Measurements from ENCODE around the gene EME2.

EME2 gene

DNA sequence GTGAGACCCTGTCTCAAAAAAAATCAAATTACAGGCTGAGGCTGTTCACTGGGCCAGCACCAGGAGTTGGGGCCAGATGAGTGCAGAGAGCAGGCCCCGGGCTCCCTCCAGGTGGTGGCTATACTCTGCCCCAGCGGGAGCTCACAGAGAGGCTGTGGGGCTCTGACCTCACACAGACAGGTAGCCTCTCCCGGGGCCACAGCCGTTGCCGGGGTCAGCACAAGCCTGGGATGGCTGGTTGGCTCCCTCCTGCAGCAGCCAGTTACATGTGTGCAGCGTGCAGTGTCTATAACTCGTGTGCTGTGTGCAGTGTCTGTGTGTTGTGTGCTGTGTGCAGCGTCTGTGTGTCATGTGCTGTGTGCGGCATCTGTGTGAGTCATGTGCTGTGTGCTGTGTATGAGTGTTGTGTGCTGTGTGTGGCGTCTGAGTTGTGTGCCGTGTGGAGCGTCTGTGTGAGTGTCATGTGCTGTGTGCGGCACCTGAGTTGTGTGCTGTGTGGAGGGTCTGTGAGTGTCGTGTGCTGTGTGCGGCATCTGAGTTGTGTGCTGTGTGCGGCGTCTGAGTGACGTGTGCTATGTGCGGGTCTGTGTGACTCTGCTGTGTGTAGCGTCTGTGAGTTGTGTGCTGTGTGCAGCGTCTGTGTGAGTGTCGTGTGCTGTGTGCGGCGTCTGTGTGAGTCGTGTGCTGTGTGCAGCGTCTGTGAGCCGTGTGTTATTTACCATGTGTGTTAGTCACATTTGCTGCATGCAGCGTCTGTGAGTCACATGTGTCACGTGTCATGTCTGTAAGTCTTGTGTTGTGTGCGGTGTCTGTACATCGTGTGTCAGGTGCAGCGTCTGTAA lies 45.7 kb upstream of the EME2 start:
- no peak overlapping the region for H2BK5ac ChIP-seq (ENCODE audit: low read depth, low read length, poor library complexity, severe bottlenecking)
- 98% methylated on average over 32 of the region's 32 CpGs for WGBS
- no peak overlapping the region for H3K14ac ChIP-seq (ENCODE audit: low read length in 2 of 2)
- H2AK5ac ChIP-seq (ENCODE audit: low read length, severe bottlenecking), result no peak overlapping the region
- no peaks in the 10 kb centered on the region for H3K27me3 ChIP-seq (ENCODE audit: control insufficient read depth in 1 of 2, insufficient read depth in 1 of 2, low read length in 2 of 2)
- no peak overlapping the region for H4K8ac ChIP-seq (ENCODE audit: low read length)
- no peak for DNase-seq
- no peak overlapping the region for H2BK15ac ChIP-seq (ENCODE audit: low read depth, poor library complexity, severe bottlenecking)
- no peak overlapping the region for H2BK12ac ChIP-seq (ENCODE audit: low read length in 2 of 2)
- no peak overlapping the region for H3K9ac ChIP-seq (ENCODE audit: low read length)
- peaks cover 46% of the 10 kb centered on the region for H3K79me1 ChIP-seq (replicated peaks; ENCODE audit: low read length, poor library complexity, severe bottlenecking)
- peaks cover 9% of the 10 kb centered on the region for H3K4me1 ChIP-seq (ENCODE audit: control insufficient read depth, insufficient read depth, low read depth, low read length)
- no peak overlapping the region for H4K91ac ChIP-seq (ENCODE audit: low read length)
- H3K23ac ChIP-seq (ENCODE audit: low read length in 2 of 2), result no peak overlapping the region
- no peak overlapping the region for H3K4ac ChIP-seq (ENCODE audit: low read depth in 1 of 2, low read length in 2 of 2)
- H3K4me2 ChIP-seq (ENCODE audit: low read length, poor library complexity, severe bottlenecking), result no peak overlapping the region
- H3K36me3 ChIP-seq (ENCODE audit: control insufficient read depth in 1 of 2, insufficient read depth in 2 of 2, low read depth in 1 of 2, low read length in 2 of 2), result peaks cover 49 to 61% of the 10 kb centered on the region in 2 experiments
- no peak overlapping the region for H2BK120ac ChIP-seq (ENCODE audit: low read depth, low read length)
- no peak overlapping the region for H2AFZ ChIP-seq (ENCODE audit: low read depth, low read length)
- no peak overlapping the region for H3K27ac ChIP-seq (ENCODE audit: low read length, poor library complexity, severe bottlenecking)
- no peaks in the 10 kb centered on the region for H3K9me3 ChIP-seq (ENCODE audit: control insufficient read depth, low read length)
- peak overlapping the region in 1 of 2 experiments; percentile 17 for H3K4me3 ChIP-seq (ENCODE audit: insufficient read depth in 1 of 2, low read depth in 1 of 2, low read length in 2 of 2)
- H3K18ac ChIP-seq (ENCODE audit: low read depth in 1 of 2, low read length in 2 of 2), result no peak overlapping the region

DNA sequence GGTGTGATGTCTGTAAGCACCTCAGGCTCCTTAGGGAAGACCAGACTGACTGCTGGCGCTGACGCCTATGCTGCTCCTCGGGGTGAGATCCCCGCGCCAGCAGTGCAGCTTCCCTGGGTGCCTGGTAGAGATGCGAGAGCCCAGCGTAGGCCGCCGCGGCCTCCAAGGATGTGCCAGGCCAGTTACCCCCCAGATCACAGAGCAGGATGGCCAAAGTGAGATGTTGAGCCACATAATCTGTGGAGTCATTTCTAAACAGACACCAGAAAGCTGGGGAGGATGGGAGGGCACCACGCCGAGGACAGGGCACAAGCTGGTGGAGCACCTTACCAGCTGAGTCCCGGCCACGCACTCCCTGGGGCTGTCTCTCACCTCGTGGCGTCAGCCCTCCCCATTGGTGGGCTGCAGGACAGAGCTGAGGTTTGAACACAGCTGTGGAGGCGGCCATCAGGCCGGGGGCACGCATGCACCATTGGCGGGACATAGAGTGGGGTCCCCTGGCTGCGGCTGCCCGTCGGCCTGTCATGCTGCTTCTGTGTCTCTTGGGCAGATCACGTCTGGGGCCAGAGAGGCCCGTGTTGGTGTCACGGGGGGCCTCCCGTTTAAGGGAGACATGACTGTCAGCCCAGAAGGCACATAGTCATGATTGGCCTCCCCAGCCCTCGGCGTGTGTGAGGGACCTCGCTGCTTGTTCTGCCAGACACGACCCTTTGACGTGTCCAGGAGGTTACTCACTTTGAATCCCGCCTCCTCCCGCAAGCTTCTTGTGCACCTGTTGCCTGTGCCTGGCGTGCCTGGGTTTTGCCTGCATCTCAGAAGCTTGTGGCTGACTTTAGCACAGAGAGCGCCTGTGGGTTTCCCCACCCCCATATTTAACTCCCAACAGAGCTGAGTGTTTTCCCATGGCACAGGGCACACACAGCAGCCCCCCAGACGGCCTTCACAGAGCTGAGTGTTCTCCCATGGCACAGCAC lies 44.7 kb upstream of the EME2 start:
- Histone ChIP-seq H2BK15ac (ENCODE audit: low read depth, poor library complexity, severe bottlenecking) (no peak overlapping the region), H3K18ac (ENCODE audit: low read depth in 1 of 2, low read length in 2 of 2) (no peak overlapping the region), H3K9me3 (ENCODE audit: control insufficient read depth, low read length) (no peaks in the 10 kb centered on the region), H4K8ac (ENCODE audit: low read length) (no peak overlapping the region), H3K4me1 (ENCODE audit: control insufficient read depth, insufficient read depth, low read depth, low read length) (peaks cover 7% of the 10 kb centered on the region), H3K9ac (ENCODE audit: low read length) (no peak overlapping the region), H3K27ac (ENCODE audit: low read length, poor library complexity, severe bottlenecking) (no peak overlapping the region), H3K27me3 (ENCODE audit: control insufficient read depth in 1 of 2, insufficient read depth in 1 of 2, low read length in 2 of 2) (no peaks in the 10 kb centered on the region), H3K36me3 (ENCODE audit: control insufficient read depth in 1 of 2, insufficient read depth in 2 of 2, low read depth in 1 of 2, low read length in 2 of 2) (peaks cover 59 to 72% of the 10 kb centered on the region in 2 experiments), H3K23ac (ENCODE audit: low read length in 2 of 2) (no peak overlapping the region), H3K4me3 (ENCODE audit: insufficient read depth in 1 of 2, low read depth in 1 of 2, low read length in 2 of 2) (no peak overlapping the region), H2BK12ac (ENCODE audit: low read length in 2 of 2) (no peak overlapping the region), H3K14ac (ENCODE audit: low read length in 2 of 2) (no peak overlapping the region), H2BK120ac (ENCODE audit: low read depth, low read length) (no peak overlapping the region), H2AK5ac (ENCODE audit: low read length, severe bottlenecking) (no peak overlapping the region), H2AFZ (ENCODE audit: low read depth, low read length) (no peak overlapping the region), H3K4me2 (ENCODE audit: low read length, poor library complexity, severe bottlenecking) (no peak overlapping the region), H4K91ac (ENCODE audit: low read length) (no peak overlapping the region), H2BK5ac (ENCODE audit: low read depth, low read length, poor library complexity, severe bottlenecking) (no peak overlapping the region), H3K79me1 (replicated peaks; ENCODE audit: low read length, poor library complexity, severe bottlenecking) (peaks cover 51% of the 10 kb centered on the region), H3K4ac (ENCODE audit: low read depth in 1 of 2, low read length in 2 of 2) (no peak overlapping the region)
- 97% methylated on average over 37 of the region's 37 CpGs for WGBS
- no peak for DNase-seq

DNA sequence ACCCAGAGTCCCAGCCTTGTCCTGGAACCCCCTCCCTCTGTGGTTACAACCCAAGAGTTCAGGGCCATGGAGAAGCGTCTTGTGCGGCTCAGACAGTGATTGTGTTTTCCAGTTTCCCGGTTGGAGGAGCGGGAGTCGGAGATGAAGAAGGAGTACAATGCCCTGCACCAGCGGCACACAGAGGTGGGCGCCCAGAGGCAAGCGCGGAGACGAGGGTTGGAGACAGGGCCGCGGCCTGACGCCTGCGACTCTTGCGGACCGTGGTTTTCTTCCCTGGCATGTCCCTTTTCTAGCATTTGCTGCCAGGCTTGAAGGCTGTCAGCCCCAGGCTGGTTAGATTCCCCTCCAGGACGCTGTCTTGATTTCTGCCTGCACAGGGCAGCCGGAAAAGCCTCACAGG lies 43.6 kb upstream of the EME2 start:
- Histone ChIP-seq H2BK120ac (ENCODE audit: low read depth, low read length) (no peak overlapping the region), H3K23ac (ENCODE audit: low read length in 2 of 2) (no peak overlapping the region), H2BK5ac (ENCODE audit: low read depth, low read length, poor library complexity, severe bottlenecking) (no peak overlapping the region), H2AK5ac (ENCODE audit: low read length, severe bottlenecking) (no peak overlapping the region), H2AFZ (ENCODE audit: low read depth, low read length) (no peak overlapping the region), H2BK15ac (ENCODE audit: low read depth, poor library complexity, severe bottlenecking) (no peak overlapping the region), H3K4me3 (ENCODE audit: insufficient read depth in 1 of 2, low read depth in 1 of 2, low read length in 2 of 2) (no peak overlapping the region), H3K27me3 (ENCODE audit: control insufficient read depth in 1 of 2, insufficient read depth in 1 of 2, low read length in 2 of 2) (no peaks in the 10 kb centered on the region), H3K4me1 (ENCODE audit: control insufficient read depth, insufficient read depth, low read depth, low read length) (peaks cover 3% of the 10 kb centered on the region), H4K91ac (ENCODE audit: low read length) (no peak overlapping the region), H3K18ac (ENCODE audit: low read depth in 1 of 2, low read length in 2 of 2) (no peak overlapping the region), H3K4ac (ENCODE audit: low read depth in 1 of 2, low read length in 2 of 2) (no peak overlapping the region), H4K8ac (ENCODE audit: low read length) (no peak overlapping the region), H3K36me3 (ENCODE audit: control insufficient read depth in 1 of 2, insufficient read depth in 2 of 2, low read depth in 1 of 2, low read length in 2 of 2) (peaks cover 70 to 83% of the 10 kb centered on the region in 2 experiments), H3K4me2 (ENCODE audit: low read length, poor library complexity, severe bottlenecking) (no peak overlapping the region), H2BK12ac (ENCODE audit: low read length in 2 of 2) (no peak overlapping the region), H3K79me1 (replicated peaks; ENCODE audit: low read length, poor library complexity, severe bottlenecking) (peaks cover 58% of the 10 kb centered on the region), H3K9ac (ENCODE audit: low read length) (no peak overlapping the region), H3K14ac (ENCODE audit: low read length in 2 of 2) (no peak overlapping the region), H3K27ac (ENCODE audit: low read length, poor library complexity, severe bottlenecking) (no peak overlapping the region), H3K9me3 (ENCODE audit: control insufficient read depth, low read length) (no peaks in the 10 kb centered on the region)
- WGBS, result 96% methylated on average over 18 of the region's 18 CpGs
- DNase-seq, result no peak

DNA sequence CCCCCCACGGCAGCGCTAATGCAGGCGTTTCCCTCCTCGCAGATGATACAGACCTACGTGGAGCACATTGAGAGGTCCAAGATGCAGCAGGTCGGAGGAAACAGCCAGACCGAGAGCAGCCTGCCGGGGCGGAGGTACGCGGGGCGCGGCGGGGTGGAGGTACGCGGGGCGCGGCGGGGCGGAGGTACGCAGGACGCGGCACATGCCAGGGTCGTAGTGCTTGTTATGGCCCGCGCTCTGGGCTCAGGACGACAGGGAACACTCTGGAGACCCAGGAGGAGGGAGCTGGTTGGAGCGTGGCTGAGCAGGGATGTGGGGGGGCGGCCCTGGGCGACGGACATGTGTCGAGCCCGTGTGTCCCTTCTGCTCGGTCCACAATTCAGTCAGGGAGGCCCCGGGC lies 43.2 kb upstream of the EME2 start:
- Histone ChIP-seq H3K23ac (ENCODE audit: low read length in 2 of 2) (no peak overlapping the region), H3K9ac (ENCODE audit: low read length) (no peak overlapping the region), H2AFZ (ENCODE audit: low read depth, low read length) (no peak overlapping the region), H2BK15ac (ENCODE audit: low read depth, poor library complexity, severe bottlenecking) (no peak overlapping the region), H3K27me3 (ENCODE audit: control insufficient read depth in 1 of 2, insufficient read depth in 1 of 2, low read length in 2 of 2) (no peaks in the 10 kb centered on the region), H3K14ac (ENCODE audit: low read length in 2 of 2) (no peak overlapping the region), H3K9me3 (ENCODE audit: control insufficient read depth, low read length) (no peaks in the 10 kb centered on the region), H3K27ac (ENCODE audit: low read length, poor library complexity, severe bottlenecking) (no peak overlapping the region), H2BK12ac (ENCODE audit: low read length in 2 of 2) (no peak overlapping the region), H3K36me3 (ENCODE audit: control insufficient read depth in 1 of 2, insufficient read depth in 2 of 2, low read depth in 1 of 2, low read length in 2 of 2) (peaks cover 74 to 83% of the 10 kb centered on the region in 2 experiments), H3K4me2 (ENCODE audit: low read length, poor library complexity, severe bottlenecking) (no peak overlapping the region), H3K79me1 (replicated peaks; ENCODE audit: low read length, poor library complexity, severe bottlenecking) (peaks cover 58% of the 10 kb centered on the region), H3K18ac (ENCODE audit: low read depth in 1 of 2, low read length in 2 of 2) (no peak overlapping the region), H2BK5ac (ENCODE audit: low read depth, low read length, poor library complexity, severe bottlenecking) (no peak overlapping the region), H2BK120ac (ENCODE audit: low read depth, low read length) (no peak overlapping the region), H3K4me3 (ENCODE audit: insufficient read depth in 1 of 2, low read depth in 1 of 2, low read length in 2 of 2) (no peak overlapping the region), H4K8ac (ENCODE audit: low read length) (no peak overlapping the region), H3K4me1 (ENCODE audit: control insufficient read depth, insufficient read depth, low read depth, low read length) (peaks cover 1% of the 10 kb centered on the region), H3K4ac (ENCODE audit: low read depth in 1 of 2, low read length in 2 of 2) (no peak overlapping the region), H2AK5ac (ENCODE audit: low read length, severe bottlenecking) (no peak overlapping the region), H4K91ac (ENCODE audit: low read length) (no peak overlapping the region)
- WGBS, result 96% methylated on average over 35 of the region's 35 CpGs
- DNase-seq, result no peak
